Panc1 (cell line): Measurements from ENCODE around the gene FRMD4A. TPM values are rescaled to one million over a fixed set of nuclear protein-coding genes. Genes with fewer than 3 reads are reported as not detected.

ENCODE experiments used
- ATAC-seq: fragments of 200-7000 bp; cut with Tn5 transposase; 2 replicates; pipeline ENCODE4 v1.9.1; 2020; ENCODE audit warnings: mild to moderate bottlenecking, moderate library complexity
- BruUV-seq: library from RNA; stranded (reverse); fragments of 400-500 nt; replicated peaks from 2 replicates; lab custom pipeline; 2021; lab: Mats Ljungman, UMichigan
- CTCF ChIA-PET: fragments of 300-600 bp; sonication (Branson Sonifier 250); formaldehyde crosslinking; loops from one replicate; lab custom pipeline; 2022; ENCODE audit warnings: antibody characterized with exemption; lab: Charles Lee
- POLR2A ChIA-PET: fragments of 300-600 bp; sonication (Branson Sonifier 250); formaldehyde crosslinking; loops from one replicate; lab custom pipeline; 2022; ENCODE audit warnings: antibody characterized with exemption; lab: Charles Lee
- DNase-seq: peaks from one replicate; pipeline ENCODE4 v3.0.0-alpha.2; 2010; ENCODE audit warnings: low read depth, low spot score
- H3K27ac ChIP-seq: 2 replicates; pipeline ENCODE4 v1.5.1; 2011; ENCODE audit warnings: mild to moderate bottlenecking, low read length, inconsistent platforms
- H3K27me3 ChIP-seq: fragments of 200-500 bp; sonication (Bioruptor generic); 2 replicates; pipeline ENCODE4 v1.6.0; 2014; ENCODE audit warnings: low read length, inconsistent platforms; ENCODE audit not compliant: control insufficient read depth, insufficient read depth
- H3K36me3 ChIP-seq: fragments of 200-500 bp; sonication (Bioruptor generic); 2 replicates; pipeline ENCODE4 v1.5.1; 2014; ENCODE audit warnings: inconsistent platforms, mild to moderate bottlenecking, low read length, moderate library complexity; ENCODE audit not compliant: control insufficient read depth, insufficient read depth
- H3K4me1 ChIP-seq: 2 replicates; pipeline ENCODE4 v1.5.1; 2011; ENCODE audit warnings: inconsistent platforms, mild to moderate bottlenecking, low read length, moderate library complexity; ENCODE audit not compliant: control insufficient read depth, insufficient read depth
- H3K4me3 ChIP-seq, 2 experiments: 2 replicates each; pipeline ENCODE4 v1.5.1; 2011 to 2012; ENCODE audit warnings: low read depth in 2 of 2, low read length in 2 of 2, mild to moderate bottlenecking in 2 of 2, inconsistent platforms in 1 of 2, moderate library complexity in 1 of 2
- H3K9me3 ChIP-seq: fragments of 200-500 bp; sonication (Bioruptor generic); 2 replicates; pipeline ENCODE4 v1.5.1; 2014; ENCODE audit warnings: low read depth, mild to moderate bottlenecking, inconsistent platforms, low read length, moderate library complexity; ENCODE audit not compliant: control insufficient read depth, insufficient read depth
- CTCF ChIP-seq: fragments of 450-650 bp; IDR thresholded peaks from 2 replicates; pipeline ENCODE4 v1.5.1; 2017; ENCODE audit warnings: mild to moderate bottlenecking
- POLR2AphosphoS5 ChIP-seq: IDR thresholded peaks from 2 replicates; pipeline ENCODE4 v1.6.1; 2012; ENCODE audit warnings: mild to moderate bottlenecking, low read depth, low read length, moderate library complexity
- REST ChIP-seq, 2 experiments: IDR thresholded peaks; 2 replicates each; pipeline ENCODE4 v1.6.1; 2011 to 2012; ENCODE audit warnings: low read depth in 2 of 2, control low read depth in 1 of 2, low read length in 1 of 2, mild to moderate bottlenecking in 1 of 2, moderate library complexity in 1 of 2; ENCODE audit not compliant: insufficient read depth in 1 of 2
- SIN3A ChIP-seq: IDR thresholded peaks from 2 replicates; pipeline ENCODE4 v1.6.1; 2012; ENCODE audit warnings: low read depth, mild to moderate bottlenecking, low read length, moderate library complexity, borderline replicate concordance; ENCODE audit not compliant: insufficient read depth
- TCF7L2 ChIP-seq: IDR thresholded peaks from 2 replicates; pipeline ENCODE4 v1.6.1; 2011; ENCODE audit warnings: mild to moderate bottlenecking, low read depth, low read length, inconsistent platforms
- in situ Hi-C: cut with HindIII; loops from 2 replicates; pipeline ENCODE4 v1.10.0; 2016; ENCODE audit warnings: low sequenced_read_pairs, low pct_unique_long_range_greater_than_20kb
- intact Hi-C: fragments of 100-400 bp; cut with micrococcal nuclease; formaldehyde crosslinking; loops from one replicate; pipeline ENCODE4 v1.10.0; 2022; ENCODE audit not compliant: unreplicated experiment
- total RNA-seq: library from RNA; stranded (reverse); gene quantifications from one replicate; pipeline ENCODE4 v1.2.1, GENCODE V29; 2021; ENCODE audit not compliant: unreplicated experiment

FRMD4A gene
- total RNA-seq, 1 experiment from 2014 or later = 7.1 TPM

GRCh38 chr10:13789448-13789829 is 541.3 kb downstream of the FRMD4A start:
- no peak for DNase-seq
- Histone ChIP-seq H3K36me3 (no peaks in the 10 kb centered on the region), H3K4me1 (no peaks in the 10 kb centered on the region), H3K27ac (no peak overlapping the region), H3K27me3 (no peaks in the 10 kb centered on the region), H3K4me3 (no peak overlapping the region), H3K9me3 (no peaks in the 10 kb centered on the region)
- TF ChIP-seq POLR2AphosphoS5 (no peak), SIN3A (no peak), CTCF (no peak), TCF7L2 (no peak), REST (IDR thresholded peaks at IDR 0.05; ENCODE audit: insufficient read depth in 1 of 2, low read depth in 2 of 2, low read length in 1 of 2) (no peak)
- no peak for ATAC-seq
- ChIA-PET POLR2A (no interaction called here), CTCF (interaction anchor here (0.6 kb wide), 1 partner anchor 704 kb away, joined by 3 read pairs; no protein-coding TSS in a partner anchor)
- BruUV-seq = no TSS peak
- intact Hi-C loops (loop anchor here (10.0 kb wide), 1 partner anchor 305 kb away; no protein-coding TSS in a partner anchor), in situ Hi-C loops (no loop called here)

GRCh38 chr10:13788711-13789447 is 541.8 kb downstream of the FRMD4A start:
- Histone ChIP-seq H3K36me3 (no peaks in the 10 kb centered on the region), H3K4me3 (no peak overlapping the region), H3K4me1 (no peaks in the 10 kb centered on the region), H3K9me3 (no peaks in the 10 kb centered on the region), H3K27ac (no peak overlapping the region), H3K27me3 (no peaks in the 10 kb centered on the region)
- TF ChIP-seq CTCF (no peak), SIN3A (no peak), REST (IDR thresholded peaks at IDR 0.05; ENCODE audit: insufficient read depth in 1 of 2, low read depth in 2 of 2, low read length in 1 of 2) (no peak), POLR2AphosphoS5 (no peak), TCF7L2 (no peak)
- ChIA-PET POLR2A (no interaction called here), CTCF (no interaction called here)
- DNase-seq (no peak), ATAC-seq (no peak)
- intact Hi-C loops = loop anchor here (10.0 kb wide), 1 partner anchor 306 kb away; no protein-coding TSS in a partner anchor
- BruUV-seq = no TSS peak
- in situ Hi-C loops = no loop called here
